Panc1 (cell line): Measurements from ENCODE around the gene ARMC8.

Source experiments
- POLR2AphosphoS5 ChIP-seq: IDR thresholded peaks from 2 replicates; pipeline ENCODE4 v1.6.1; 2012; ENCODE audit warnings: mild to moderate bottlenecking, low read depth, low read length, moderate library complexity
- SIN3A ChIP-seq: IDR thresholded peaks from 2 replicates; pipeline ENCODE4 v1.6.1; 2012; ENCODE audit warnings: low read depth, mild to moderate bottlenecking, low read length, moderate library complexity, borderline replicate concordance; ENCODE audit not compliant: insufficient read depth
- TCF7L2 ChIP-seq: IDR thresholded peaks from 2 replicates; pipeline ENCODE4 v1.6.1; 2011; ENCODE audit warnings: mild to moderate bottlenecking, low read depth, low read length, inconsistent platforms
- TF ChIP-seq, protein P1 (sequence below): fragments of 450-650 bp; IDR thresholded peaks from 2 replicates; pipeline ENCODE4 v1.5.1; 2017; ENCODE audit warnings: mild to moderate bottlenecking
- TF ChIP-seq, protein P2 (sequence below), 2 experiments: IDR thresholded peaks; 2 replicates each; pipeline ENCODE4 v1.6.1; 2011 to 2012; ENCODE audit warnings: low read depth in 2 of 2, control low read depth in 1 of 2, low read length in 1 of 2, mild to moderate bottlenecking in 1 of 2, moderate library complexity in 1 of 2; ENCODE audit not compliant: insufficient read depth in 1 of 2

DNA sequence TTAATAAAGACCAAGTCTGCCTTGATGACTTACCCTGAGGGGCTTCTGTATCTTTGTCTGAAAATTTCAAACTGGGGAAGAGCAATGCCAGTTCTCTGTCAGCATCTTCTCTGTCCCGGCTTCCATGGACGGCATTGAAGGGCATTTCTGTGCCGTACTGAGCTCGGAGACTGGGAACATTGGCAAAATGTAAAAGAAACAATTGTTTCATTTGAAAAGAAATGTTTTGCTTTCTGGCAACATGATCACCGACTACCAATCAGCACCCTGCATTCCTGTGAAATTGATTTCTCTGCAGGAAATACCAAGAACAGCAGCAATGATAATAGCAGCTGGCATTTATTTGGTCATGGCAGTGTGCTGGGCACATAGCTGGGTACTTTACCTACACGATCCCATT is 116.4 kb downstream of the ARMC8 start:
- TF ChIP-seq, protein P1, sequence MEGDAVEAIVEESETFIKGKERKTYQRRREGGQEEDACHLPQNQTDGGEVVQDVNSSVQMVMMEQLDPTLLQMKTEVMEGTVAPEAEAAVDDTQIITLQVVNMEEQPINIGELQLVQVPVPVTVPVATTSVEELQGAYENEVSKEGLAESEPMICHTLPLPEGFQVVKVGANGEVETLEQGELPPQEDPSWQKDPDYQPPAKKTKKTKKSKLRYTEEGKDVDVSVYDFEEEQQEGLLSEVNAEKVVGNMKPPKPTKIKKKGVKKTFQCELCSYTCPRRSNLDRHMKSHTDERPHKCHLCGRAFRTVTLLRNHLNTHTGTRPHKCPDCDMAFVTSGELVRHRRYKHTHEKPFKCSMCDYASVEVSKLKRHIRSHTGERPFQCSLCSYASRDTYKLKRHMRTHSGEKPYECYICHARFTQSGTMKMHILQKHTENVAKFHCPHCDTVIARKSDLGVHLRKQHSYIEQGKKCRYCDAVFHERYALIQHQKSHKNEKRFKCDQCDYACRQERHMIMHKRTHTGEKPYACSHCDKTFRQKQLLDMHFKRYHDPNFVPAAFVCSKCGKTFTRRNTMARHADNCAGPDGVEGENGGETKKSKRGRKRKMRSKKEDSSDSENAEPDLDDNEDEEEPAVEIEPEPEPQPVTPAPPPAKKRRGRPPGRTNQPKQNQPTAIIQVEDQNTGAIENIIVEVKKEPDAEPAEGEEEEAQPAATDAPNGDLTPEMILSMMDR = no peak
- no peak for TF ChIP-seq TCF7L2
- no peak for TF ChIP-seq POLR2AphosphoS5
- TF ChIP-seq SIN3A = no peak
- TF ChIP-seq, protein P2, sequence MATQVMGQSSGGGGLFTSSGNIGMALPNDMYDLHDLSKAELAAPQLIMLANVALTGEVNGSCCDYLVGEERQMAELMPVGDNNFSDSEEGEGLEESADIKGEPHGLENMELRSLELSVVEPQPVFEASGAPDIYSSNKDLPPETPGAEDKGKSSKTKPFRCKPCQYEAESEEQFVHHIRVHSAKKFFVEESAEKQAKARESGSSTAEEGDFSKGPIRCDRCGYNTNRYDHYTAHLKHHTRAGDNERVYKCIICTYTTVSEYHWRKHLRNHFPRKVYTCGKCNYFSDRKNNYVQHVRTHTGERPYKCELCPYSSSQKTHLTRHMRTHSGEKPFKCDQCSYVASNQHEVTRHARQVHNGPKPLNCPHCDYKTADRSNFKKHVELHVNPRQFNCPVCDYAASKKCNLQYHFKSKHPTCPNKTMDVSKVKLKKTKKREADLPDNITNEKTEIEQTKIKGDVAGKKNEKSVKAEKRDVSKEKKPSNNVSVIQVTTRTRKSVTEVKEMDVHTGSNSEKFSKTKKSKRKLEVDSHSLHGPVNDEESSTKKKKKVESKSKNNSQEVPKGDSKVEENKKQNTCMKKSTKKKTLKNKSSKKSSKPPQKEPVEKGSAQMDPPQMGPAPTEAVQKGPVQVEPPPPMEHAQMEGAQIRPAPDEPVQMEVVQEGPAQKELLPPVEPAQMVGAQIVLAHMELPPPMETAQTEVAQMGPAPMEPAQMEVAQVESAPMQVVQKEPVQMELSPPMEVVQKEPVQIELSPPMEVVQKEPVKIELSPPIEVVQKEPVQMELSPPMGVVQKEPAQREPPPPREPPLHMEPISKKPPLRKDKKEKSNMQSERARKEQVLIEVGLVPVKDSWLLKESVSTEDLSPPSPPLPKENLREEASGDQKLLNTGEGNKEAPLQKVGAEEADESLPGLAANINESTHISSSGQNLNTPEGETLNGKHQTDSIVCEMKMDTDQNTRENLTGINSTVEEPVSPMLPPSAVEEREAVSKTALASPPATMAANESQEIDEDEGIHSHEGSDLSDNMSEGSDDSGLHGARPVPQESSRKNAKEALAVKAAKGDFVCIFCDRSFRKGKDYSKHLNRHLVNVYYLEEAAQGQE (IDR thresholded peaks at IDR 0.05; ENCODE audit: insufficient read depth in 1 of 2, low read depth in 2 of 2, low read length in 1 of 2) = no peak
